Trophoblast cell (in vitro differentiated cells and primary cell): ENCODE data around the gene GULP1.

Experiments
- DNase-seq, 2 donors: peaks; one replicate each; pipeline ENCODE4 v3.0.0-alpha.2; 2016
- H2AFZ ChIP-seq: 2 replicates; pipeline ENCODE4 v1.6.1; 2013; ENCODE audit warnings: low read length, moderate library complexity, mild to moderate bottlenecking; ENCODE audit not compliant: insufficient read depth, poor library complexity
- H2AK5ac ChIP-seq: 2 replicates; pipeline ENCODE4 v1.6.1; 2013; ENCODE audit warnings: mild to moderate bottlenecking, low read length
- H2BK120ac ChIP-seq: 2 replicates; pipeline ENCODE4 v1.6.1; 2013; ENCODE audit warnings: low read length, mild to moderate bottlenecking, moderate library complexity; ENCODE audit not compliant: insufficient read depth, poor library complexity
- H2BK12ac ChIP-seq: 2 replicates; pipeline ENCODE4 v1.6.1; 2013; ENCODE audit warnings: mild to moderate bottlenecking, low read length, moderate library complexity
- H2BK5ac ChIP-seq: 2 replicates; pipeline ENCODE4 v1.6.1; 2013; ENCODE audit warnings: low read length, low read depth, moderate library complexity, mild to moderate bottlenecking; ENCODE audit not compliant: poor library complexity
- H3K14ac ChIP-seq: 2 replicates; pipeline ENCODE4 v1.6.1; 2013; ENCODE audit warnings: mild to moderate bottlenecking, low read length
- H3K18ac ChIP-seq: 2 replicates; pipeline ENCODE4 v1.6.1; 2013; ENCODE audit warnings: mild to moderate bottlenecking, low read length
- H3K23ac ChIP-seq: 2 replicates; pipeline ENCODE4 v1.6.1; 2013; ENCODE audit warnings: low read length
- H3K27ac ChIP-seq: 2 replicates; pipeline ENCODE4 v1.5.1; 2013; ENCODE audit warnings: low read depth, mild to moderate bottlenecking, inconsistent platforms, low read length, moderate library complexity
- H3K27me3 ChIP-seq: 2 replicates; pipeline ENCODE4 v1.6.1; 2013; ENCODE audit warnings: inconsistent platforms, mild to moderate bottlenecking, low read length, moderate library complexity; ENCODE audit not compliant: insufficient read depth
- H3K36me3 ChIP-seq, 2 experiments: 1 replicate in 1 of 2; 2 replicates in 1 of 2; pipeline ENCODE4 v1.6.1; 2013; ENCODE audit warnings: low read length in 2 of 2, mild to moderate bottlenecking in 2 of 2, moderate library complexity in 1 of 2; ENCODE audit not compliant: insufficient read depth in 2 of 2, control insufficient read depth in 1 of 2
- H3K4ac ChIP-seq: 2 replicates; pipeline ENCODE4 v1.6.1; 2013; ENCODE audit warnings: low read depth, mild to moderate bottlenecking, low read length, moderate library complexity
- H3K4me1 ChIP-seq, 2 experiments: 1 replicate in 1 of 2; 2 replicates in 1 of 2; pipeline ENCODE4 v1.6.1; 2013; ENCODE audit warnings: low read length in 2 of 2, mild to moderate bottlenecking in 2 of 2, moderate library complexity in 1 of 2; ENCODE audit not compliant: insufficient read depth in 2 of 2, control insufficient read depth in 1 of 2
- H3K4me2 ChIP-seq: 2 replicates; pipeline ENCODE4 v1.6.1; 2013; ENCODE audit warnings: inconsistent platforms, mild to moderate bottlenecking, low read length, moderate library complexity
- H3K4me3 ChIP-seq: 2 replicates; pipeline ENCODE4 v1.5.1; 2013; ENCODE audit warnings: mild to moderate bottlenecking, low read depth, low read length, inconsistent platforms
- H3K79me1 ChIP-seq: one replicate; pipeline ENCODE4 v1.6.1; 2013; ENCODE audit warnings: low read length
- H3K79me2 ChIP-seq: 2 replicates; pipeline ENCODE4 v1.6.1; 2013; ENCODE audit warnings: low read length, mild to moderate bottlenecking; ENCODE audit not compliant: control insufficient read depth, insufficient read depth, poor library complexity
- H3K9ac ChIP-seq: 2 replicates; pipeline ENCODE4 v1.6.1; 2013; ENCODE audit warnings: mild to moderate bottlenecking, low read length
- H3K9me3 ChIP-seq: 2 replicates; pipeline ENCODE4 v1.6.1; 2013; ENCODE audit warnings: low read depth, mild to moderate bottlenecking, control low read depth, inconsistent platforms, low read length; ENCODE audit not compliant: insufficient read depth
- H4K12ac ChIP-seq: 2 replicates; pipeline ENCODE4 v1.6.1; 2013; ENCODE audit warnings: low read depth, mild to moderate bottlenecking, low read length, moderate library complexity
- H4K8ac ChIP-seq: 2 replicates; pipeline ENCODE4 v1.6.1; 2013; ENCODE audit warnings: low read depth, mild to moderate bottlenecking, low read length, moderate library complexity
- H4K91ac ChIP-seq: one replicate; pipeline ENCODE4 v1.6.1; 2013; ENCODE audit warnings: low read depth, mild to moderate bottlenecking, low read length, moderate library complexity
- WGBS: extraction: QIAGEN DNeasy Blood & Tissue Kit; methylation state at CpG from one replicate; pipeline ENCODE4 v1.1.7; 2013; ENCODE audit warnings: missing lambda C conversion rate; ENCODE audit not compliant: insufficient read length, insufficient coverage; ENCODE audit errors: extremely low coverage; 5-methylcytosine and 5-hydroxymethylcytosine counted together

Gene GULP1

DNA sequence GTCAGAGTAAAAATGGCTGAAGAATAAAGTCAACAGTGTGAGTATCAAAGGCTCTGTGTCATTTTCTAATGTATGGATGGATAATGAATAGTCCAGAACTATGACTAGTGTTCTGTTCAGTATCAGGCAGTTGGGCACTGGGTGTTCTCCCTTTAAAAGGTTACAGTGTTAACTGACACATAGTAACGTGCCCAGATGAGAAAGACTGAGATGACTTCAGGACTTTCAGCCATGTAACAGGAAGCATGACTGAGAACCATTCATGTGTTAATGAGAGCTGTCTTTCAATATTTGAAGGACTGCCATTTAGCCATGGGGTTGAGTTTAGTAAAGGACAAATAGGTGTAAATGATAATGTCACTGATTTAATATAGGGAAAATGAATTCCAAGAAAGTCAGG is 187.1 kb downstream of the GULP1 start:
- H3K4me1 ChIP-seq: no peaks in the 10 kb centered on the region
- no peak overlapping the region for H3K4me2 ChIP-seq
- no peak overlapping the region for H2BK120ac ChIP-seq
- no peak overlapping the region for H2BK5ac ChIP-seq
- no CpG with 5 or more reads among the region's 1 CpG for WGBS
- H3K4ac ChIP-seq: no peak overlapping the region
- no peak overlapping the region for H3K14ac ChIP-seq
- no peak overlapping the region for H2BK12ac ChIP-seq
- DNase-seq: no peak
- no peaks in the 10 kb centered on the region for H3K79me2 ChIP-seq
- H3K23ac ChIP-seq: no peak overlapping the region
- H2AFZ ChIP-seq: no peak overlapping the region
- no peaks in the 10 kb centered on the region for H3K79me1 ChIP-seq
- H2AK5ac ChIP-seq: no peak overlapping the region
- H4K12ac ChIP-seq: no peak overlapping the region
- no peaks in the 10 kb centered on the region for H3K27me3 ChIP-seq
- H3K27ac ChIP-seq: no peak overlapping the region
- H3K18ac ChIP-seq: no peak overlapping the region
- no peak overlapping the region for H3K9ac ChIP-seq
- no peaks in the 10 kb centered on the region for H3K36me3 ChIP-seq
- no peaks in the 10 kb centered on the region for H3K9me3 ChIP-seq
- H4K8ac ChIP-seq: no peak overlapping the region
- H4K91ac ChIP-seq: no peak overlapping the region
- no peak overlapping the region for H3K4me3 ChIP-seq

DNA sequence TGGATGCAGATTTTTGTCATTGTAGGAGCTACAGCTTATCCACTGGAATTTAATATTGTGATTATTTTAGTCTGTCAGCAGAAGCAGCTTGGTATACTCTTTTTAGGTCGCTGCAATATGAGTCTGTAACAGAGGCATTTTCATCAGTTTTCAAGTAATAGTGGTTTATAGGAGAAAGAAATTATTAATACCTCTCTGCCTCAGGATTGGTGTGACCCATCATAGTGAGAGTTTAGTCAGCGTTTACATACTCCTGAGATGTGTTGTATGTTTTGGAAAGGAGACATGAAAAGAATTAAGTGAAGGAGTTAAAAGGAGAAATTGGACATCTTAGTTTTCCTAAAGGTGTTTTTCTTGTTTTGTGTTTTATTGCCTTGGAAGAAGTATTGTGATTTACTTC is 189.8 kb downstream of the GULP1 start:
- Histone ChIP-seq H3K4me3 (no peak overlapping the region), H3K36me3 (no peaks in the 10 kb centered on the region), H3K14ac (no peak overlapping the region), H4K91ac (no peak overlapping the region), H3K4ac (no peak overlapping the region), H3K27me3 (no peaks in the 10 kb centered on the region), H4K8ac (no peak overlapping the region), H3K9ac (no peak overlapping the region), H3K27ac (no peak overlapping the region), H2AK5ac (no peak overlapping the region), H3K4me2 (no peak overlapping the region), H3K79me2 (no peaks in the 10 kb centered on the region), H3K18ac (no peak overlapping the region), H3K23ac (no peak overlapping the region), H2BK12ac (no peak overlapping the region), H2BK5ac (no peak overlapping the region), H2BK120ac (no peak overlapping the region), H3K79me1 (no peaks in the 10 kb centered on the region), H2AFZ (no peak overlapping the region), H3K4me1 (no peaks in the 10 kb centered on the region), H4K12ac (no peak overlapping the region), H3K9me3 (no peaks in the 10 kb centered on the region)
- no CpG with 5 or more reads among the region's 2 CpGs for WGBS
- no peak for DNase-seq

DNA sequence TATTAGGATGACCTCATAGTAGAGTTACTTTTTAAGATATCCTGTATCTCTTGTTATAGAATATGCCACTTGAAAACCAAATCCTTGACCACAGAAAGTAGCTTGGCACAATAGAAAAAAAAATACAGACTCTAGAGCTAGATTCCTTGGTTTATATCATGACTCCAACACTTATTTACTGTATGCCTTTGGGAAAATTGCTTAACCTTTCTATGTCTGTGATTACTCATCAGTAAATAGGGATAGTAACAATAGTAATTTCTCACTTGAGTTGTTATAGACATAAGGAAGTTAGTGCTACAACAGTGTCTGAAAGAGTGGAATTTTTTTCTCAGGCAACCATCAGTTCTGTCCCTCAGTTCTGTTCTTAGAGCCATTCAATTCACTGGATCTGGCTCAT is 193.8 kb downstream of the GULP1 start:
- Histone ChIP-seq H3K14ac (no peak overlapping the region), H3K4me1 (no peaks in the 10 kb centered on the region), H3K9me3 (no peaks in the 10 kb centered on the region), H3K79me2 (no peaks in the 10 kb centered on the region), H4K91ac (no peak overlapping the region), H3K27ac (no peak overlapping the region), H2BK12ac (no peak overlapping the region), H3K36me3 (no peaks in the 10 kb centered on the region), H2AFZ (no peak overlapping the region), H3K4me2 (no peak overlapping the region), H4K12ac (no peak overlapping the region), H3K9ac (no peak overlapping the region), H4K8ac (no peak overlapping the region), H2BK120ac (no peak overlapping the region), H2BK5ac (no peak overlapping the region), H3K23ac (no peak overlapping the region), H3K18ac (no peak overlapping the region), H3K4me3 (no peak overlapping the region), H3K27me3 (no peaks in the 10 kb centered on the region), H3K4ac (no peak overlapping the region), H3K79me1 (no peaks in the 10 kb centered on the region), H2AK5ac (no peak overlapping the region)
- no peak for DNase-seq

DNA sequence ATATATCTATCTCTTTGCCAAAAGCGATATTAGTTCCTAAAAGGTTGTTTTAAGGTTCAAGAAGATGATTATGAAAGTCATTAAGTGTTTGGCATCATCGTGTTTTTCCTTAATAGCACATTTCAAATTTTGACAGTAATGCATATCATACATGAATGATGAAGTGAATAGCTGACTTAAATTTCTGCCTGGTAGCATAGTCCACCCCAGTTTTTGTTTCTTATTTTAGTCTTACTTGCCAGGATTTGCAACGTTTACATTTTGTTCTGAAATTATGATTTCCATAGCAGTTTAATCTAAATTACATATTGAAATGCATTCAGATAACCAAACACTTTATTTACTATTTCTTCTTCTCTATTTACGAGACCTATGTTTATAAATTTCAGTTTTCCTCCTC is 201.1 kb downstream of the GULP1 start:
- H4K91ac ChIP-seq: no peak overlapping the region
- H3K27me3 ChIP-seq: no peaks in the 10 kb centered on the region
- no peaks in the 10 kb centered on the region for H3K9me3 ChIP-seq
- no peak overlapping the region for H3K23ac ChIP-seq
- H3K79me1 ChIP-seq: no peaks in the 10 kb centered on the region
- H2AFZ ChIP-seq: no peak overlapping the region
- H3K27ac ChIP-seq: no peak overlapping the region
- H3K4me1 ChIP-seq: peaks cover 0 to 7% of the 10 kb centered on the region in 2 experiments
- H3K14ac ChIP-seq: no peak overlapping the region
- H3K4ac ChIP-seq: no peak overlapping the region
- no peak overlapping the region for H3K4me2 ChIP-seq
- H3K36me3 ChIP-seq: no peaks in the 10 kb centered on the region
- no peak overlapping the region for H4K12ac ChIP-seq
- H4K8ac ChIP-seq: no peak overlapping the region
- DNase-seq: no peak
- no peak overlapping the region for H3K4me3 ChIP-seq
- H3K79me2 ChIP-seq: no peaks in the 10 kb centered on the region
- no peak overlapping the region for H2BK120ac ChIP-seq
- no peak overlapping the region for H3K18ac ChIP-seq
- H3K9ac ChIP-seq: no peak overlapping the region
- H2AK5ac ChIP-seq: no peak overlapping the region
- H2BK5ac ChIP-seq: no peak overlapping the region
- no CpG with 5 or more reads among the region's 4 CpGs for WGBS
- H2BK12ac ChIP-seq: no peak overlapping the region

GRCh38 chr2:188494906-188495305 is 203.2 kb downstream of the GULP1 start:
- Histone ChIP-seq H3K4ac (no peak overlapping the region), H2BK5ac (no peak overlapping the region), H3K4me1 (peaks cover 0 to 7% of the 10 kb centered on the region in 2 experiments), H3K27ac (no peak overlapping the region), H3K9me3 (no peaks in the 10 kb centered on the region), H3K79me1 (no peaks in the 10 kb centered on the region), H2BK12ac (peak overlapping the region; percentile 30), H2BK120ac (no peak overlapping the region), H4K12ac (no peak overlapping the region), H3K9ac (no peak overlapping the region), H4K8ac (no peak overlapping the region), H3K27me3 (no peaks in the 10 kb centered on the region), H3K36me3 (no peaks in the 10 kb centered on the region), H3K23ac (no peak overlapping the region), H2AFZ (no peak overlapping the region), H3K18ac (no peak overlapping the region), H3K14ac (no peak overlapping the region), H4K91ac (no peak overlapping the region), H3K4me3 (no peak overlapping the region), H3K79me2 (no peaks in the 10 kb centered on the region), H2AK5ac (no peak overlapping the region), H3K4me2 (no peak overlapping the region)
- no peak for DNase-seq
